K562 (cell line): ENCODE results near the gene CDK5RAP3. TPM values are rescaled to one million over a fixed set of nuclear protein-coding genes. Genes with fewer than 3 reads are reported as not detected.

Experiments used
- ATAC-seq: fragments of 200-7000 bp; cut with Tn5 transposase; 3 replicates; pipeline ENCODE4 v1.9.1; 2020; ENCODE audit warnings: moderate library complexity
- BruUV-seq: library from RNA; stranded (reverse); fragments of 400-500 nt; replicated peaks from 2 replicates; lab custom pipeline; 2021; lab: Mats Ljungman, UMichigan
- CTCF ChIA-PET: fragments of 300-600 bp; formaldehyde crosslinking; extraction: SDS; loops from one replicate; lab custom pipeline; 2021; ENCODE audit warnings: low intra/inter-chr PET ratio; lab: Yijun Ruan, JAX
- POLR2A ChIA-PET: fragments of 300-600, 350-650 bp; sonication (Branson Sonifier 250); formaldehyde crosslinking; extraction: SDS; loops from one replicate; lab custom pipeline; 2021; ENCODE audit warnings: antibody characterized with exemption, inconsistent platforms; lab: Yijun Ruan, JAX
- DNase-seq, 4 experiments: peaks; one replicate each; pipeline versions ENCODE4 v3.0.0 to v3.0.0-alpha.2; 2011 to 2018; ENCODE audit warnings: low spot score in 3 of 4, mixed read lengths in 3 of 4; ENCODE audit errors: extremely low read depth in 1 of 4
- FAIRE-seq: peaks from 2 replicates; lab custom pipeline; 2011; peaks lifted over from hg19 to GRCh38; lab: Jason Lieb, UNC
- H2AFZ ChIP-seq: 2 replicates; pipeline ENCODE4 v1.6.0; 2011; ENCODE audit warnings: low read depth, low read length, control low read depth, inconsistent platforms
- H3K27ac ChIP-seq: fragments of 200-600 bp; 3 replicates; pipeline ENCODE4 v1.8.0; 2011; ENCODE audit warnings: low read depth, mild to moderate bottlenecking, control low read depth, inconsistent platforms, low read length, moderate library complexity, mixed read lengths; ENCODE audit errors: extremely low read depth
- H3K27me3 ChIP-seq, 2 experiments: fragments of 300-600 bp in 1 of 2; 2 replicates in 1 of 2; 3 replicates in 1 of 2; pipeline versions ENCODE4 v1.6.0 to v1.8.0; 2011; ENCODE audit warnings: inconsistent platforms in 2 of 2, low read length in 2 of 2, mild to moderate bottlenecking in 1 of 2, mixed read lengths in 1 of 2, moderate library complexity in 1 of 2; ENCODE audit not compliant: control insufficient read depth in 2 of 2, insufficient read depth in 2 of 2
- H3K36me3 ChIP-seq: fragments of 300-600 bp; 3 replicates; pipeline ENCODE4 v1.8.0; 2011; ENCODE audit warnings: mild to moderate bottlenecking, low read length, inconsistent platforms; ENCODE audit not compliant: control insufficient read depth, insufficient read depth
- H3K4me1 ChIP-seq, 2 experiments: fragments of 200-600 bp in 1 of 2; replicated peaks in 1 of 2; 2 replicates in 1 of 2; 3 replicates in 1 of 2; pipeline versions ENCODE4 v1.5.1 to v1.8.0; 2011; ENCODE audit warnings: inconsistent platforms in 2 of 2, low read length in 2 of 2, mild to moderate bottlenecking in 1 of 2, mixed read lengths in 1 of 2, moderate library complexity in 1 of 2; ENCODE audit not compliant: control insufficient read depth in 2 of 2, insufficient read depth in 2 of 2
- H3K4me2 ChIP-seq: 2 replicates; pipeline ENCODE4 v1.6.1; 2011; ENCODE audit warnings: low read length, control low read depth, inconsistent platforms, mixed read lengths; ENCODE audit not compliant: insufficient read depth
- H3K4me3 ChIP-seq: fragments of 200-600 bp; sonication (generic), shearing (Covaris generic); 2 replicates; pipeline ENCODE4 v1.5.1; 2016; ENCODE audit warnings: control low read depth, inconsistent platforms
- H3K79me2 ChIP-seq: fragments of 200-600 bp; 3 replicates; pipeline ENCODE4 v1.8.0; 2011; ENCODE audit warnings: low read length, inconsistent platforms; ENCODE audit not compliant: control insufficient read depth, insufficient read depth
- H3K9ac ChIP-seq, 2 experiments: 2 replicates each; pipeline versions ENCODE4 v1.6.0 to v1.6.1; 2011; ENCODE audit warnings: low read depth in 2 of 2, low read length in 2 of 2, control low read depth in 1 of 2, inconsistent platforms in 1 of 2, mild to moderate bottlenecking in 1 of 2, mixed read lengths in 1 of 2; ENCODE audit not compliant: insufficient read depth in 1 of 2
- H3K9me1 ChIP-seq: one replicate; pipeline ENCODE4 v1.6.0; 2011; ENCODE audit warnings: inconsistent platforms, mild to moderate bottlenecking, low read length, moderate library complexity; ENCODE audit not compliant: control insufficient read depth, insufficient read depth
- H3K9me3 ChIP-seq: replicated peaks from 2 replicates; pipeline ENCODE4 v1.5.1; 2011; ENCODE audit warnings: low read depth, low read length, inconsistent platforms; ENCODE audit not compliant: control insufficient read depth, insufficient read depth
- H4K20me1 ChIP-seq: replicated peaks from 2 replicates; pipeline ENCODE4 v1.6.1; 2011; ENCODE audit warnings: low read length, inconsistent platforms, mixed read lengths; ENCODE audit not compliant: control insufficient read depth, insufficient read depth
- RAD21 ChIP-seq, 2 experiments: fragments of 250-450 bp in 1 of 2; fragments of 450-650 bp in 1 of 2; sonication (Bioruptor Pico) in 1 of 2; formaldehyde crosslinking in 1 of 2; IDR thresholded peaks in 1 of 2; conservative IDR thresholded peaks in 1 of 2; 2 replicates each; pipeline versions ENCODE4 v1.4.0 to v1.8.0; 2020 to 2022; ENCODE audit warnings: mild to moderate bottlenecking in 2 of 2, moderate library complexity in 1 of 2
- RB1 ChIP-seq: fragments of 450-650 bp; IDR thresholded peaks from 2 replicates; pipeline ENCODE4 v1.6.1; 2017; ENCODE audit warnings: low read depth, mild to moderate bottlenecking
- RBM39 ChIP-seq: fragments of 200-400 bp; formaldehyde crosslinking; optimal IDR thresholded peaks from 2 replicates; pipeline ENCODE3; 2018; ENCODE audit warnings: low read depth, low read length
- U2AF2 ChIP-seq: fragments of 200-400 bp; formaldehyde crosslinking; optimal IDR thresholded peaks from 2 replicates; pipeline ENCODE3; 2017; ENCODE audit warnings: low read depth, mild to moderate bottlenecking, low read length
- ZNF583 ChIP-seq: fragments of 250-450 bp; sonication (Bioruptor Pico); IDR thresholded peaks from 2 replicates; pipeline ENCODE4 v1.4.0; 2020
- WGBS: fragments of 100-300 bp; shearing (Covaris generic); methylation state at CpG from one replicate; pipeline ENCODE4 v1.1.6; 2016; ENCODE audit warnings: low coverage, mixed read lengths; ENCODE audit not compliant: insufficient coverage; ENCODE audit errors: missing lambda C conversion rate; 5-methylcytosine and 5-hydroxymethylcytosine counted together
- in situ Hi-C: fragments of 300-500 bp; cut with MboI; formaldehyde crosslinking; loops from 4 replicates; pipeline ENCODE4 v1.15.0; 2018; ENCODE audit warnings: inconsistent platforms, mixed read lengths
- intact Hi-C: fragments of 100-400 bp; cut with micrococcal nuclease; formaldehyde crosslinking; loops from 2 replicates; pipeline ENCODE4 v1.14.2; 2022
- polyA plus RNA-seq, 8 experiments: library from polyadenylated mRNA; depleted of rRNA in 4 of 8; stranded (reverse) in 5 of 8; unstranded in 3 of 8; fragments of >200 nt; fragmentation: Nextera tagmentation in 2 of 8; fragmentation: Illumina TruSeq in 1 of 8; extraction: Ambion mirVana in 2 of 8; extraction: Trizol in 1 of 8; gene quantifications; 2 replicates each; pipeline versions ENCODE4 v1.2.1 to v1.2.3, GENCODE V29; 2011 to 2014; ENCODE audit warnings: inconsistent platforms in 1 of 8, missing spikeins in 1 of 8
- total RNA-seq, 7 experiments: library from RNA; depleted of rRNA in 6 of 7; stranded (reverse); fragments of >200 nt in 6 of 7; fragmentation: Illumina TruSeq in 2 of 7; extraction: Trizol in 2 of 7; gene quantifications; 2 replicates each; pipeline versions ENCODE4 v1.2.1 to v1.2.3, GENCODE V29; 2011 to 2021; ENCODE audit warnings: low replicate concordance in 1 of 7
- TF ChIP-seq, protein P1 (sequence below): sonication (generic); formaldehyde crosslinking; IDR thresholded peaks from 2 replicates; pipeline ENCODE4 v1.8.1; 2022; ENCODE audit warnings: missing genetic modification reagents
- TF ChIP-seq, protein P2 (sequence below), 2 experiments: fragments of 250-450 bp in 1 of 2; fragments of 450-650 bp in 1 of 2; sonication (Bioruptor Pico) in 1 of 2; IDR thresholded peaks; 2 replicates each; pipeline versions ENCODE4 v1.6.1 to v1.8.0; 2016 to 2021; ENCODE audit warnings: mild to moderate bottlenecking in 2 of 2, moderate library complexity in 2 of 2, missing compliant biosample characterization in 1 of 2, missing genetic modification characterization in 1 of 2

CDK5RAP3 gene
- total and polyA plus RNA-seq, 9 of the 15 experiments (the other 6 are each of a cell fraction or from before 2014, with no cell fraction given): 44.2 to 202 (median 91.5) TPM

DNA sequence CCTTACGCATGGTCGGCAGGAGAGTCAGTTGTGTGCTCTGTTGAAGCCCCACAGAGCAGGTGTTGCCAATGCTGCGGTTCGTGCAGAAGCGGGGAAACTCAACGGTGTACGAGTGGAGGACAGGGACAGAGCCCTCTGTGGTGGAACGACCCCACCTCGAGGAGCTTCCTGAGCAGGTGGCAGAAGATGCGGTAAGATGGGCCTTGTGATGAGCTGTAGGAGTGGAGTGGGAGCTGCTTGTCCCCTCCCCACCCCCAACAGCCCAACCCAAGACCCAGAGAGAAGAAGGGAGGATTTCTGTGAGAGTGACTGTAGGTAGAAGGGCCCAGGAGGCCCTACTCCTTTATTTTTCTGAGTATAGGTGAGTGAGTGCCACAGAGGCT, 4.9 kb downstream of the CDK5RAP3 start:
- Histone ChIP-seq H3K9me1 (no peaks in the 10 kb centered on the region), H3K4me3 (no peak overlapping the region), H3K4me2 (no peak overlapping the region), H2AFZ (no peak overlapping the region), H3K27ac (no peak overlapping the region), H3K79me2 (peaks cover 19% of the 10 kb centered on the region), H3K9ac (no peak overlapping the region), H3K4me1 (peaks cover 18 to 25% of the 10 kb centered on the region in 2 experiments), H4K20me1 (no peaks in the 10 kb centered on the region), H3K9me3 (no peaks in the 10 kb centered on the region), H3K27me3 (no peaks in the 10 kb centered on the region), H3K36me3 (peaks cover 81% of the 10 kb centered on the region)
- no peak for FAIRE-seq
- ATAC-seq: no peak
- no TSS peak for BruUV-seq
- CTCF ChIA-PET: no interaction called here
- POLR2A ChIA-PET: interaction anchor here (0.6 to 1.2 kb wide), 2 partner anchors 27 to 71 kb away, joined by 3 read pairs; no protein-coding TSS in a partner anchor
- no peak for TF ChIP-seq U2AF2
- in situ Hi-C loops (no loop called here), intact Hi-C loops (no loop called here)
- 79% methylated on average over 10 of the region's 10 CpGs for WGBS
- no peak for DNase-seq

DNA sequence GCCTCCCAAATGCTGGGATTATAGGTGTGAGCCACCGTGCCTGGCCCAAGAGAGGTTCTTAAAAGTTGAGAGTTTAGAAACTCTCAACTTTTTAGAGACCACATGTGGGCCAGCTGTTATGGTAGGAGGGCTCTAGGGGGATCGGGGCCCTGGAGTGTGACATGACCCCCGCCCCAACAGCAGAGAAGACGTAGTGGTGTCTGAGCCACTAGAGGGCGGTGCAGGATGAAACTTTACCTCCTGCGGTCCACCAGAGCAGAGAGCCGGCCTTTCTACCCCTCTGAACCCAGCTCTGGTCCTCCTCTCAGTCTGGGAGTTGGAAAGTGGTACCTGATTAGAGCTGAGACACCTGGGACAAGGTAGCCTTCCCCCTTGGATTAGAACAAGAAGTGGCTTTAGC, 7.4 kb downstream of the CDK5RAP3 start:
- ATAC-seq (peak; percentile 81), FAIRE-seq (peak; percentile 35), DNase-seq (peak; percentile 76 to 83 (median 82))
- Histone ChIP-seq H3K9ac (no peak overlapping the region), H3K79me2 (no peaks in the 10 kb centered on the region), H3K27me3 (no peaks in the 10 kb centered on the region), H3K36me3 (peaks cover 94% of the 10 kb centered on the region), H3K9me1 (peaks cover 4% of the 10 kb centered on the region), H4K20me1 (peaks cover 12% of the 10 kb centered on the region; the same call in 1 of the 2 replicates), H2AFZ (no peak overlapping the region), H3K4me3 (no peak overlapping the region), H3K4me1 (peaks cover 32 to 42% of the 10 kb centered on the region in 2 experiments), H3K27ac (no peak overlapping the region), H3K4me2 (no peak overlapping the region), H3K9me3 (no peaks in the 10 kb centered on the region)
- in situ Hi-C loops: no loop called here
- BruUV-seq: no TSS peak
- CTCF ChIA-PET: interaction anchor here (0.6 to 2.3 kb wide), 3 partner anchors 40 to 582 kb away, joined by 3 to 38 read pairs (median 3); no protein-coding TSS in a partner anchor
- intact Hi-C loops: loop anchor here (1.0 to 2.0 kb wide), 2 partner anchors 32 to 40 kb away; no protein-coding TSS in a partner anchor
- 29% methylated on average over 7 of the region's 7 CpGs for WGBS
- POLR2A ChIA-PET: interaction anchor here (0.6 to 1.6 kb wide), 5 partner anchors 7 to 734 kb away, joined by 3 to 7 read pairs (median 3); partner anchors contain the start of gene CDK5RAP3
- TF ChIP-seq ZNF583 (CRISPR knock-in tag) (no peak), RBM39 (no peak), RB1 (peak; percentile 29; the same call in 1 of the 2 replicates), RAD21 (CRISPR knock-in tag; conservative IDR thresholded peaks at IDR 0.05 in 1 of 2, IDR thresholded peaks at IDR 0.05 in 1 of 2) (peak; percentile 78 to 85)
- TF ChIP-seq, protein P1, sequence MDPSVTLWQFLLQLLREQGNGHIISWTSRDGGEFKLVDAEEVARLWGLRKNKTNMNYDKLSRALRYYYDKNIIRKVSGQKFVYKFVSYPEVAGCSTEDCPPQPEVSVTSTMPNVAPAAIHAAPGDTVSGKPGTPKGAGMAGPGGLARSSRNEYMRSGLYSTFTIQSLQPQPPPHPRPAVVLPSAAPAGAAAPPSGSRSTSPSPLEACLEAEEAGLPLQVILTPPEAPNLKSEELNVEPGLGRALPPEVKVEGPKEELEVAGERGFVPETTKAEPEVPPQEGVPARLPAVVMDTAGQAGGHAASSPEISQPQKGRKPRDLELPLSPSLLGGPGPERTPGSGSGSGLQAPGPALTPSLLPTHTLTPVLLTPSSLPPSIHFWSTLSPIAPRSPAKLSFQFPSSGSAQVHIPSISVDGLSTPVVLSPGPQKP (CRISPR knock-in tag): no peak
- TF ChIP-seq, protein P2, sequence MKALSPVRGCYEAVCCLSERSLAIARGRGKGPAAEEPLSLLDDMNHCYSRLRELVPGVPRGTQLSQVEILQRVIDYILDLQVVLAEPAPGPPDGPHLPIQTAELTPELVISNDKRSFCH (CRISPR knock-in tag; IDR thresholded peaks at IDR 0.05): no peak
- TF ChIP-seq, protein P2 (tag; IDR thresholded peaks at IDR 0.05): no peak
